ENCODE measurements around the gene RIOK1. TPM values are rescaled to one million over a fixed set of nuclear protein-coding genes. Genes with fewer than 3 reads are reported as not detected.

The RIOK1 gene
- total RNA-seq, 1 donor: 16.8 TPM

- TF ChIP-seq, protein P1, sequence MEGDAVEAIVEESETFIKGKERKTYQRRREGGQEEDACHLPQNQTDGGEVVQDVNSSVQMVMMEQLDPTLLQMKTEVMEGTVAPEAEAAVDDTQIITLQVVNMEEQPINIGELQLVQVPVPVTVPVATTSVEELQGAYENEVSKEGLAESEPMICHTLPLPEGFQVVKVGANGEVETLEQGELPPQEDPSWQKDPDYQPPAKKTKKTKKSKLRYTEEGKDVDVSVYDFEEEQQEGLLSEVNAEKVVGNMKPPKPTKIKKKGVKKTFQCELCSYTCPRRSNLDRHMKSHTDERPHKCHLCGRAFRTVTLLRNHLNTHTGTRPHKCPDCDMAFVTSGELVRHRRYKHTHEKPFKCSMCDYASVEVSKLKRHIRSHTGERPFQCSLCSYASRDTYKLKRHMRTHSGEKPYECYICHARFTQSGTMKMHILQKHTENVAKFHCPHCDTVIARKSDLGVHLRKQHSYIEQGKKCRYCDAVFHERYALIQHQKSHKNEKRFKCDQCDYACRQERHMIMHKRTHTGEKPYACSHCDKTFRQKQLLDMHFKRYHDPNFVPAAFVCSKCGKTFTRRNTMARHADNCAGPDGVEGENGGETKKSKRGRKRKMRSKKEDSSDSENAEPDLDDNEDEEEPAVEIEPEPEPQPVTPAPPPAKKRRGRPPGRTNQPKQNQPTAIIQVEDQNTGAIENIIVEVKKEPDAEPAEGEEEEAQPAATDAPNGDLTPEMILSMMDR (IDR thresholded peaks at IDR 0.05; ENCODE audit: insufficient read depth, low read length): no peak
- H3K4me3 ChIP-seq (ENCODE audit: low read depth, low read length): no peak overlapping the region
- no peak for DNase-seq (ENCODE audit: low read depth)
Measured at GRCh38 chr6:7410851-7411250, 21.2 kb downstream of the RIOK1 start.

DNA sequence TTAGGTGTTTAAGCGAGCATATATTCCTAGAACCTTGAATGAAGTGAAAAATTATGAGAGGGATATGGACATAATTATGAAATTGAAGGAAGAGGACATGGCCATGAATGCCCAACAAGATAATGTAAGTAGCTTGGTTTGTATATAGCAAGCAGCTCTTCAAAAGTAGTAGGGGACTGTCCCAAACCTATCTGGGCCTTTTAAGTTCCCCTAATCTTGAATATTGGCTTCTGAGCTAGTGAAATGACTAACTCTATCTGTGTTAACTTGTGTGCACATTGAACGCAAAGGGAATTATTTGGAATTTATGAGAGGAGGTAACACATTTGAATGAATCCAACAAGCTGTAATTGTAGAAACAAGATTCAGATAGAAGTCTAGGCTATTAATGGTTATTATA, 21.7 kb downstream of the RIOK1 start:
- no peak for DNase-seq (ENCODE audit: low read depth)
- TF ChIP-seq, protein P1 (IDR thresholded peaks at IDR 0.05; ENCODE audit: insufficient read depth, low read length): no peak

GRCh38 chr6:7413151-7413823, 23.7 kb downstream of the RIOK1 start:
- no peak overlapping the region for H3K4me3 ChIP-seq (ENCODE audit: low read depth, low read length)
- DNase-seq (ENCODE audit: low read depth): no peak
- TF ChIP-seq, protein P1 (IDR thresholded peaks at IDR 0.05; ENCODE audit: insufficient read depth, low read length): no peak

More for the DNA sequence above, 21.7 kb downstream of the RIOK1 start:
- no peak overlapping the region for H3K4me3 ChIP-seq (ENCODE audit: low read depth, low read length)

DNA sequence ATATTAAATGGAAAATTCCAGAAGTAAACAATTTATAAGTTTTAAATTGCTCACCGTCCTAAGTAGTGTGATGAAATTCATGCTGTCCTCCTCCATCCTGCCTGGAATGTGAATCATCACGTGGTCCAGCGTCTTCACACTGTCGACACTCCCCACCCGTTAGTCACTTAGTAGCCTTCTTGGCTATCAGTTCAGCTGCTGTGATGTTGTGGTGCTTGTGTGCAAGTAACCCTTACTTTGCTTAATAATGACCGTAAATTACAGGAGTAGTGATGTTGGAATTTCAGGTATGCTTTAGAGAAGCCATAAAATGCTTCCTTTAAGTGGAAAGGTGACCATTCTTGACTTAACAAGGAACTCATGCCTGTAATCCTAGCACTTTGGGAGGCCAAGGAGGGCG, 25.2 kb downstream of the RIOK1 start:
- TF ChIP-seq, protein P1 (IDR thresholded peaks at IDR 0.05; ENCODE audit: insufficient read depth, low read length): no peak
- H3K4me3 ChIP-seq (ENCODE audit: low read depth, low read length): no peak overlapping the region
- DNase-seq (ENCODE audit: low read depth): peak; percentile 56

GRCh38 chr6:7417684-7418083, 28.1 kb downstream of the RIOK1 start:
- TF ChIP-seq, protein P1 (IDR thresholded peaks at IDR 0.05; ENCODE audit: insufficient read depth, low read length): no peak
- H3K4me3 ChIP-seq (ENCODE audit: low read depth, low read length): no peak overlapping the region
- DNase-seq (ENCODE audit: low read depth): no peak

DNA sequence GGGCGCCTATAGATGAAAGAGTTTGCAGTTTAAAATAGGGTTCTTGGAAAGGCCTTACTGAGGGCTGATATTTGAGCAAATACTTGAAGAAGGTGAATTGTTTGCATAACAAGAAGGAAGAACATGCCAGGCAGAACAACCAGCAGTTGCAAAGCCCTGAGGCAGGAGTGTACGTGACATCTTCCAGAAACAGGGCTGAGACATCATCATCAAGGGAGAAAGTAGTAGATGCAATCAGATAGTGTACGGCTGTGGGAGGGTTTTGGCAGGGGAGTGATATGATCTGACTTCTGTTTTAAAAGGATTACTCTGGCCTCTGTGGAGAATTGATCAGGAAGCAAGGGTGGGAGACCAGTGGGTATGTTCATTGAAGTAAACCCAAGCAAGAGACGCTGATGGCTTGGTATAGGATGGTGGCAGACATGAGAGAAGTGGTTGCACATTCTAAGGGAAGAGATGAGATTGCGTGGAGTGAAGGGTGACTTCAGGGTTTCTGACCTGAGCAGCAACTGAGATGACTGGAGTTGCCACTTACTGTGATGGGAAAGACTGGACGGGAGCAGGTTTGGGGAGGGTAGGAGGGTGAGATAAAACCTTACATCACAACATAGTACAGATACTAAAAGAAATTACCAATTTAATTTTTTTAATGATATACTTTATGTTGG, 28.8 kb downstream of the RIOK1 start:
- no peak for DNase-seq (ENCODE audit: low read depth)
- H3K4me3 ChIP-seq (ENCODE audit: low read depth, low read length): no peak overlapping the region
- TF ChIP-seq, protein P1 (IDR thresholded peaks at IDR 0.05; ENCODE audit: insufficient read depth, low read length): no peak
